Right hindlimb (tissue), 1 donor: ENCODE data around the gene CCDC12.

ENCODE experiments used
- DNase-seq: peaks from one replicate; pipeline ENCODE4 v3.0.0-alpha.2; 2018

The CCDC12 gene

GRCh38 chr3:46995901-46996562 is 19.5 kb upstream of the CCDC12 start:
- no peak for DNase-seq

- DNase-seq = no peak
These were observed 18.5 kb upstream of the CCDC12 start for GRCh38 chr3:46994801-46995731.

- DNase-seq = no peak
These were observed 17.4 kb upstream of the CCDC12 start for GRCh38 chr3:46993986-46994385.

- no peak for DNase-seq
These were observed 16.7 kb upstream of the CCDC12 start for GRCh38 chr3:46993292-46993691.

- DNase-seq = no peak
These were observed 15.7 kb upstream of the CCDC12 start for GRCh38 chr3:46992231-46992630.

GRCh38 chr3:46991406-46992165 is 15.0 kb upstream of the CCDC12 start:
- no peak for DNase-seq

GRCh38 chr3:46990573-46991374 is 14.2 kb upstream of the CCDC12 start:
- no peak for DNase-seq

GRCh38 chr3:46989146-46989810 is 12.7 kb upstream of the CCDC12 start:
- DNase-seq = no peak

- DNase-seq = no peak
These were observed 12.1 kb upstream of the CCDC12 start for GRCh38 chr3:46988616-46989015.

- DNase-seq = no peak
These were observed 11.3 kb upstream of the CCDC12 start for GRCh38 chr3:46987743-46988401.

- no peak for DNase-seq
These were observed 10.8 kb upstream of the CCDC12 start for GRCh38 chr3:46987319-46987742.

GRCh38 chr3:46986782-46987310 is 10.3 kb upstream of the CCDC12 start:
- DNase-seq = no peak

- no peak for DNase-seq
These were observed 9.6 kb upstream of the CCDC12 start for GRCh38 chr3:46986055-46986730.

GRCh38 chr3:46985588-46985987 is 9.0 kb upstream of the CCDC12 start:
- no peak for DNase-seq

GRCh38 chr3:46984591-46985459 is 8.3 kb upstream of the CCDC12 start:
- no peak for DNase-seq

- no peak for DNase-seq
These were observed 6.0 kb upstream of the CCDC12 start for GRCh38 chr3:46982546-46982945.

GRCh38 chr3:46981932-46982471 is 5.5 kb upstream of the CCDC12 start:
- DNase-seq = no peak

- no peak for DNase-seq
These were observed 3.5 kb upstream of the CCDC12 start for GRCh38 chr3:46979958-46980497.
